Hepatocyte (in vitro differentiated cells): Measurements from ENCODE around the gene SLC46A1. TPM values are rescaled to one million over a fixed set of nuclear protein-coding genes. Genes with fewer than 3 reads are reported as not detected.
"Not testable (repeated sequence)": the region's sequence is repeated elsewhere in the genome, so short reads cannot be mapped to it uniquely, and the experiment has no call there.

ENCODE experiments used
- DNase-seq: peaks from one replicate; pipeline ENCODE4 v3.0.0-alpha.2; 2016; ENCODE audit warnings: low spot score
- H2AFZ ChIP-seq: fragments of 200-600 bp; sonication (generic); 2 replicates; pipeline ENCODE4 v1.6.0; 2016; ENCODE audit warnings: antibody characterized with exemption, mild to moderate bottlenecking
- H3K27ac ChIP-seq: fragments of 200-600 bp; sonication (generic); 2 replicates; pipeline ENCODE4 v1.5.1; 2016; ENCODE audit warnings: mild to moderate bottlenecking
- H3K27me3 ChIP-seq: fragments of 200-600 bp; sonication (generic); 2 replicates; pipeline ENCODE4 v1.6.1; 2016
- H3K36me3 ChIP-seq: fragments of 200-600 bp; sonication (generic); replicated peaks from 2 replicates; pipeline ENCODE4 v1.5.1; 2016; ENCODE audit warnings: low read depth; ENCODE audit not compliant: insufficient read depth
- H3K4me1 ChIP-seq: fragments of 200-600 bp; sonication (generic); 2 replicates; pipeline ENCODE4 v1.5.1; 2016; ENCODE audit warnings: mild to moderate bottlenecking, moderate library complexity; ENCODE audit not compliant: insufficient read depth
- H3K4me2 ChIP-seq: fragments of 200-600 bp; sonication (generic); 2 replicates; pipeline ENCODE4 v1.6.0; 2016
- H3K4me3 ChIP-seq: fragments of 200-600 bp; sonication (generic); 2 replicates; pipeline ENCODE4 v1.5.1; 2016; ENCODE audit warnings: mild to moderate bottlenecking
- H3K79me2 ChIP-seq: fragments of 200-600 bp; sonication (generic); 2 replicates; pipeline ENCODE4 v1.6.0; 2017; ENCODE audit warnings: mild to moderate bottlenecking
- H3K9me2 ChIP-seq: fragments of 200-600 bp; sonication (generic); replicated peaks from 2 replicates; pipeline ENCODE4 v1.6.0; 2017; ENCODE audit warnings: mild to moderate bottlenecking; ENCODE audit not compliant: insufficient read depth
- H3K9me3 ChIP-seq: fragments of 200-600 bp; sonication (generic); 2 replicates; pipeline ENCODE4 v1.5.1; 2016; ENCODE audit warnings: low read depth, mild to moderate bottlenecking
- H4K20me1 ChIP-seq: fragments of 200-600 bp; sonication (generic); 2 replicates; pipeline ENCODE4 v1.6.0; 2016; ENCODE audit warnings: mild to moderate bottlenecking; ENCODE audit not compliant: insufficient read depth, poor library complexity, severe bottlenecking
- EZH2 ChIP-seq: fragments of 200-600 bp; sonication (generic); IDR thresholded peaks from 2 replicates; pipeline ENCODE4 v1.6.1; 2016; ENCODE audit warnings: antibody characterized with exemption, mild to moderate bottlenecking, borderline replicate concordance
- EZH2phosphoT487 ChIP-seq: fragments of 200-600 bp; sonication (generic); IDR thresholded peaks from one replicate; pipeline ENCODE4 v1.6.1; 2018; ENCODE audit warnings: antibody characterized with exemption, mild to moderate bottlenecking, low read depth, moderate library complexity; ENCODE audit not compliant: unreplicated experiment, severe bottlenecking
- WGBS: methylation state at CpG from one replicate; pipeline ENCODE4 v1.1.6; 2016; ENCODE audit warnings: low lambda C conversion rate; ENCODE audit errors: missing lambda C conversion rate; 5-methylcytosine and 5-hydroxymethylcytosine counted together
- polyA plus RNA-seq: library from polyadenylated mRNA; unstranded; fragments of >200 nt; fragmentation: Nextera tagmentation; extraction: Ambion mirVana; gene quantifications from 2 replicates; pipeline ENCODE4 v1.2.1, GENCODE V29; 2016
- total RNA-seq: library from RNA; depleted of rRNA; stranded (reverse); fragments of >200 nt; gene quantifications from 2 replicates; pipeline ENCODE4 v1.2.3, GENCODE V29; 2014
- TF ChIP-seq, protein P1 (sequence below): fragments of 200-600 bp; sonication (generic); IDR thresholded peaks from 2 replicates; pipeline ENCODE4 v1.5.1; 2016; ENCODE audit warnings: antibody characterized with exemption, mild to moderate bottlenecking; ENCODE audit not compliant: poor library complexity

SLC46A1 gene
- total and polyA plus RNA-seq, 2 experiments from 2014 or later: 43.1 to 54.5 TPM

DNA sequence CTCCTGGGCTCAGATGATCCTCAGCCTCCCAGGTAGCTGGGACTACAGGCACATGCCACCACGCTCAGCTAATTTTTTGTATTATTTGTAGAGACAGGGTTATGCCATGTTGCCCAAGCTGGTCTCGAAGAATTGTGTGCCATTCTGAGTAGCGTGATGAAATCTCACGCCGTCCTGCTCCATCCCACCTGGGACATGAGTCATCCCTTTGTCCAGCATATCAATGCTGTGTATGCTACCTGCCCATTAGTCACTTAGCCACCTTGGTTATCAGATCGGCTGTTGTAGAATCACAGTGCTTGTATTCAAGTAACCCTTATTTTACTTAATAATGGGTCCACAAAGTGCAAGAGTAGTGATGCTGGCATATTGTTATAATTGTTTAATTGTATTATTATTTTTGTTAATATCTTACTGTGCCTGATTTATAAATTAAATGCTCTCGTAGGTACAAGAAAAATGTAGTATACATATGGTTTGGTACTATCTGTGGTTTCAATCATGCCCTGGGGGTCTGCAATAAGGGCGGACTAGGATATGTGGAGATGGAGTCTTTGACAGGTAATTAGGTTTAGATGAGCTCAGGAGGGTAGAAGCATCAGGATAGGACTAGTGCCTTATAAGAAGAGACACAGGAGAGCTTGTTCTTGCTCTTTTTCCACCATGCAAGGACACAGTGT, 40.8 kb upstream of the SLC46A1 start:
- Histone ChIP-seq H3K9me2 (no peaks in the 10 kb centered on the region), H2AFZ (no peak overlapping the region), H3K27ac (no peak overlapping the region), H4K20me1 (no peaks in the 10 kb centered on the region), H3K4me3 (no peak overlapping the region), H3K4me1 (no peaks in the 10 kb centered on the region), H3K79me2 (no peaks in the 10 kb centered on the region), H3K9me3 (no peaks in the 10 kb centered on the region), H3K4me2 (no peak overlapping the region), H3K36me3 (no peaks in the 10 kb centered on the region), H3K27me3 (no peaks in the 10 kb centered on the region)
- TF ChIP-seq EZH2 (no peak), EZH2phosphoT487 (no peak)
- TF ChIP-seq, protein P1, sequence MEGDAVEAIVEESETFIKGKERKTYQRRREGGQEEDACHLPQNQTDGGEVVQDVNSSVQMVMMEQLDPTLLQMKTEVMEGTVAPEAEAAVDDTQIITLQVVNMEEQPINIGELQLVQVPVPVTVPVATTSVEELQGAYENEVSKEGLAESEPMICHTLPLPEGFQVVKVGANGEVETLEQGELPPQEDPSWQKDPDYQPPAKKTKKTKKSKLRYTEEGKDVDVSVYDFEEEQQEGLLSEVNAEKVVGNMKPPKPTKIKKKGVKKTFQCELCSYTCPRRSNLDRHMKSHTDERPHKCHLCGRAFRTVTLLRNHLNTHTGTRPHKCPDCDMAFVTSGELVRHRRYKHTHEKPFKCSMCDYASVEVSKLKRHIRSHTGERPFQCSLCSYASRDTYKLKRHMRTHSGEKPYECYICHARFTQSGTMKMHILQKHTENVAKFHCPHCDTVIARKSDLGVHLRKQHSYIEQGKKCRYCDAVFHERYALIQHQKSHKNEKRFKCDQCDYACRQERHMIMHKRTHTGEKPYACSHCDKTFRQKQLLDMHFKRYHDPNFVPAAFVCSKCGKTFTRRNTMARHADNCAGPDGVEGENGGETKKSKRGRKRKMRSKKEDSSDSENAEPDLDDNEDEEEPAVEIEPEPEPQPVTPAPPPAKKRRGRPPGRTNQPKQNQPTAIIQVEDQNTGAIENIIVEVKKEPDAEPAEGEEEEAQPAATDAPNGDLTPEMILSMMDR: no peak
- DNase-seq: no peak
- WGBS: 75% methylated on average over 8 of the region's 8 CpGs

DNA sequence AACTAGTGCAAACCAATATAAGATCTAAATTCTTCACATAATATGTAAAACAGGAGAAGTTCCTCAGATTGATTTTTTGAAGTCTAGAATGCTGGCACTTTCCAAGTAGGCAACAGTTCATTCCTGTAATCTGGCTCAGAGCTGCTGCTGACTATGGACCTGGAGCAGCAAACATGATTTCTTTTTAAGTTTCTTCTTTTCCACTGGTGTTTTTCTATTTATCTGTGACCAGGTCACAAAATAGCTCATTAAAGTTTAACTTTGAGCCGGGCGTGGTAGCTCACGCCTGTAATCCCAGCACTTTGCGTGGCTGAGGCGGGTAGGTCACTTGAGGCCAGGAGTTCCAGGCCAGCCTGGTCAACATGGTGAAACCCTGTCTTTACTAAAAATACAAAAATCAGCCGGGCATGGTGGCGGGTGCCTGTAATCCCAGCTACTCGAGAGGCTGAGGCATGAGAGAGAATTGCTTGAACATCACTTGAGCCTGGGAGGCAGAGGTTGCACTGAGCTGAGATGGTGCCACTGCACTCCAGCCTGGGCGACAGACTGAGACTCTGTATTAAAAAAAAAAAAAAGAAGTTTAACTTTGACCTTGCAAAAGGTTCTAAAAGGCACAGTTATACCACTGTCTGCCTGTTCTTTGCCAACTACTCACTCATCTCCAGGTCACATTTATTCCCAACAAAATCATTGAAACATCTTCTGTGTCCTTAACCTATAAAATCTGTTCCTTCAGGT, 38.1 kb upstream of the SLC46A1 start:
- TF ChIP-seq EZH2: no peak
- TF ChIP-seq, protein P1: no peak
- no peak for TF ChIP-seq EZH2phosphoT487
- no peaks in the 10 kb centered on the region for H3K27me3 ChIP-seq
- no peaks in the 10 kb centered on the region for H3K79me2 ChIP-seq
- no peak overlapping the region for H3K4me2 ChIP-seq
- no peaks in the 10 kb centered on the region for H3K9me2 ChIP-seq
- no peaks in the 10 kb centered on the region for H3K4me1 ChIP-seq
- no peaks in the 10 kb centered on the region for H4K20me1 ChIP-seq
- H3K27ac ChIP-seq: no peak overlapping the region
- no peak for DNase-seq
- H2AFZ ChIP-seq: no peak overlapping the region
- no peaks in the 10 kb centered on the region for H3K9me3 ChIP-seq
- no peaks in the 10 kb centered on the region for H3K36me3 ChIP-seq
- H3K4me3 ChIP-seq: no peak overlapping the region
- WGBS: 85% methylated on average over 9 of the region's 9 CpGs

DNA sequence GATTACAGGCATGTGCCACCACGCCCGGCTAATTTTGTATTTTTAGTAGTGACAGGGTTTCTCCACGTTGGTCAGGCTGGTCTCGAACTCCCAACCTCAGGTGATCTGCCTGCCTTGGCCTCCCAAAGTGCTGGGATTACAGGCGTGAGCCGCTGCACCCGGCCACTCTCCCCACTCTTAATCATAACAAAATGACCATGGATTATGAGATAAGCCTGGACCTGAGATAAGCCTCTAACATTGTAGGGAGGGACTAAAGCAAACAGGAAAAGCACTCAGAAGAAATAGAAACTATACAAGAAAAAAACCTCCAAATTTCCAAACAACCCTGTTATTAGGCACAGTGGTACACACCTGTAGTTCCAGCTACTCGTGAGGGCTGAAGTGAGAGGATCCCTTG, 28.3 kb upstream of the SLC46A1 start:
- H3K27ac ChIP-seq, H3K79me2 ChIP-seq, H3K9me3 ChIP-seq, H3K36me3 ChIP-seq, H3K4me1 ChIP-seq, H3K4me2 ChIP-seq, H3K9me2 ChIP-seq, H3K27me3 ChIP-seq, DNase-seq, H2AFZ ChIP-seq, H4K20me1 ChIP-seq, H3K4me3 ChIP-seq: not testable (repeated sequence)
- WGBS: 63% methylated on average over 8 of the region's 8 CpGs

DNA sequence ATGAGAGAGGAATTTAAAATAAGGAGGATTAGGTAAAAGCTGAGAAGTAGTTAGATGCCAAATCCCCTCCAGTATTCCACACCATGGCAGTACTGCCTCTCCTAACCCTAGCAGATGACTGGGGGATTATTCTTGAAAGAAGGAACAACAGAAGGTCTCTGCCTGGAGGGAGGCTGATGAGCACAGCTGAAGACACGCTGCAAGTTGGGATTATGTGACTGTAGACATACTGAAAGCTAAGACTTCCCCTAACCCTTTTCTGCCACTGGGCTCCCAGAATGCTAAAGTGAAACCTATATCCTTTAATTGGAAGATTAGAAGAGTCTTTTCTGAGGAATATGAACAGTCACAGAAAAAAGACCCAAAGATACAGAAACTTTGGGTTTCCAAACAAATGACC, 27.7 kb upstream of the SLC46A1 start:
- no peak for DNase-seq
- Histone ChIP-seq H3K4me2 (no peak overlapping the region), H3K4me1 (no peaks in the 10 kb centered on the region), H3K36me3 (no peaks in the 10 kb centered on the region), H3K79me2 (no peaks in the 10 kb centered on the region), H3K27me3 (no peaks in the 10 kb centered on the region), H3K9me3 (no peaks in the 10 kb centered on the region), H3K9me2 (no peaks in the 10 kb centered on the region), H4K20me1 (no peaks in the 10 kb centered on the region), H2AFZ (no peak overlapping the region), H3K27ac (no peak overlapping the region), H3K4me3 (no peak overlapping the region)
- no peak for TF ChIP-seq EZH2phosphoT487
- TF ChIP-seq EZH2: no peak
- TF ChIP-seq, protein P1: no peak
- WGBS: 42% methylated on average over 1 of the region's 1 CpG

DNA sequence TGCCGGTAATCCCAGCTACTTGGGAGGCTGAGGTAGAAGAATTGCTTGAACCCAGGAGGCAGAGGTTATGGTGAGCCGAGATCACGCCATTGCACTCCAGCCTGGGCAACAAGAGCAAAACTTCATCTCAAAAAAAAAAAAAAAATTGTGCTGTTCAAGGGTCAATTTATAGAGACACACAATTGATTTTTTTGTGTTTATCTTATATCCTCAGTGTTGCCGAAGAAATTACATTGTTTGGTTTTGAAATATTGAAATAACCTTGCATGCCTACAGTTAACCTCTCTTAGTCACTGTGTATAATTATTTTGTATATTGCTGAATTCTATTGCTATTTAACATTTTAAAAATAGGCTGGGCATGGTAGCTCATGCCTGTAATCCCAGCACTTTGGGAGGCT, 22.0 kb upstream of the SLC46A1 start:
- not testable (repeated sequence) for H3K9me2 ChIP-seq, H3K9me3 ChIP-seq, H3K27me3 ChIP-seq, H3K79me2 ChIP-seq, DNase-seq, H3K27ac ChIP-seq, H4K20me1 ChIP-seq, H3K4me2 ChIP-seq, H2AFZ ChIP-seq, H3K4me1 ChIP-seq, H3K4me3 ChIP-seq, H3K36me3 ChIP-seq
- 87% methylated on average over 4 of the region's 4 CpGs for WGBS
